HepG2 (cell line): ENCODE data around the gene ORC4. TPM values are rescaled to one million over a fixed set of nuclear protein-coding genes. Genes with fewer than 3 reads are reported as not detected.

ENCODE experiments used
- ARNT2 ChIP-seq: sonication (generic); formaldehyde crosslinking; IDR thresholded peaks from 2 replicates; pipeline ENCODE4 v1.8.0; 2022; ENCODE audit warnings: mild to moderate bottlenecking, low read depth, missing genetic modification reagents, moderate library complexity
- CENPT ChIP-seq: sonication (generic); formaldehyde crosslinking; IDR thresholded peaks from 2 replicates; pipeline ENCODE4 v1.8.0; 2022; ENCODE audit warnings: low read depth, mild to moderate bottlenecking, moderate library complexity, missing genetic modification reagents
- GPN1 ChIP-seq: sonication (generic); formaldehyde crosslinking; IDR thresholded peaks from 2 replicates; pipeline ENCODE4 v1.5.1; 2020; ENCODE audit warnings: missing genetic modification reagents, borderline replicate concordance
- RBM39 ChIP-seq: fragments of 200-400 bp; formaldehyde crosslinking; IDR thresholded peaks from one replicate; pipeline ENCODE4 v1.6.1; 2018; ENCODE audit warnings: antibody characterized with exemption, mild to moderate bottlenecking, low read depth, low read length; ENCODE audit not compliant: poor library complexity, severe bottlenecking
- RFXAP ChIP-seq: sonication (generic); formaldehyde crosslinking; IDR thresholded peaks from 2 replicates; pipeline ENCODE4 v1.4.0; 2020; ENCODE audit warnings: missing genetic modification reagents, borderline replicate concordance
- RNF2 ChIP-seq: fragments of 450-650 bp; conservative IDR thresholded peaks from 2 replicates; pipeline ENCODE4 v1.6.1; 2016; ENCODE audit warnings: low read depth
- SATB2 ChIP-seq: sonication (generic); formaldehyde crosslinking; IDR thresholded peaks from 2 replicates; pipeline ENCODE4 v1.5.0; 2020; ENCODE audit warnings: missing genetic modification reagents
- TEAD3 ChIP-seq: optimal IDR thresholded peaks from 2 replicates; pipeline ENCODE3; 2016; ENCODE audit warnings: borderline replicate concordance
- ZBTB42 ChIP-seq: sonication (generic); formaldehyde crosslinking; IDR thresholded peaks from 2 replicates; pipeline ENCODE4 v1.5.0; 2020; ENCODE audit warnings: mild to moderate bottlenecking, missing genetic modification reagents
- ZNF101 ChIP-seq: sonication (generic); formaldehyde crosslinking; IDR thresholded peaks from 2 replicates; pipeline ENCODE4 v1.4.0; 2020; ENCODE audit warnings: mild to moderate bottlenecking, low read depth, missing genetic modification reagents, borderline replicate concordance
- ZNF224 ChIP-seq: sonication (generic); formaldehyde crosslinking; IDR thresholded peaks from 2 replicates; pipeline ENCODE4 v1.5.0; 2020; ENCODE audit warnings: mild to moderate bottlenecking, missing genetic modification reagents
- ZNF44 ChIP-seq: sonication (generic); formaldehyde crosslinking; IDR thresholded peaks from 2 replicates; pipeline ENCODE4 v1.5.1; 2020; ENCODE audit warnings: mild to moderate bottlenecking, missing genetic modification reagents
- ZSCAN9 ChIP-seq: IDR thresholded peaks from 2 replicates; pipeline ENCODE4 v1.6.1; 2016; ENCODE audit warnings: borderline replicate concordance
- polyA plus RNA-seq, 8 experiments: library from polyadenylated mRNA; depleted of rRNA in 3 of 8; stranded (reverse) in 7 of 8; unstranded in 1 of 8; fragments of >200 nt; fragmentation: Illumina TruSeq in 4 of 8; extraction: Trizol in 4 of 8; gene quantifications; 2 replicates each; pipeline versions ENCODE4 v1.2.1 to v1.2.3, GENCODE V29; 2011 to 2016; ENCODE audit warnings: low read depth in 4 of 8, missing spikeins in 1 of 8, mixed read lengths in 1 of 8; ENCODE audit not compliant: insufficient read depth in 1 of 8
- total RNA-seq, 5 experiments: library from RNA; depleted of rRNA; stranded (reverse); fragments of >200 nt; fragmentation: Illumina TruSeq; extraction: Trizol; gene quantifications; 2 replicates each; pipeline ENCODE4 v1.2.3, GENCODE V29; 2016; ENCODE audit warnings: low read depth in 1 of 5
- TF ChIP-seq, protein P1 (sequence below): sonication (generic); formaldehyde crosslinking; IDR thresholded peaks from 2 replicates; pipeline ENCODE4 v1.5.1; 2020; ENCODE audit warnings: mild to moderate bottlenecking, missing genetic modification reagents, borderline replicate concordance
- TF ChIP-seq, protein P2 (sequence below): IDR thresholded peaks from 2 replicates; pipeline ENCODE4 v1.6.1; 2016; ENCODE audit warnings: low read depth, borderline replicate concordance
- TF ChIP-seq, protein P3 (sequence below): sonication (generic); formaldehyde crosslinking; IDR thresholded peaks from 2 replicates; pipeline ENCODE4 v1.4.0; 2020; ENCODE audit warnings: mild to moderate bottlenecking, missing genetic modification reagents
- TF ChIP-seq, protein P4 (sequence below): sonication (generic); formaldehyde crosslinking; IDR thresholded peaks from 2 replicates; pipeline ENCODE4 v1.8.1; 2023; ENCODE audit warnings: mild to moderate bottlenecking, inconsistent platforms, moderate library complexity, missing genetic modification reagents, borderline replicate concordance
- TF ChIP-seq, protein P5 (sequence below): sonication (generic); formaldehyde crosslinking; IDR thresholded peaks from 2 replicates; pipeline ENCODE4 v1.4.0; 2020; ENCODE audit warnings: mild to moderate bottlenecking, missing genetic modification reagents

Gene ORC4
- total and polyA plus RNA-seq, 2 of the 13 experiments (the other 11 are each of a cell fraction or from before 2014, with no cell fraction given) = 28.6 to 84.8 TPM

DNA sequence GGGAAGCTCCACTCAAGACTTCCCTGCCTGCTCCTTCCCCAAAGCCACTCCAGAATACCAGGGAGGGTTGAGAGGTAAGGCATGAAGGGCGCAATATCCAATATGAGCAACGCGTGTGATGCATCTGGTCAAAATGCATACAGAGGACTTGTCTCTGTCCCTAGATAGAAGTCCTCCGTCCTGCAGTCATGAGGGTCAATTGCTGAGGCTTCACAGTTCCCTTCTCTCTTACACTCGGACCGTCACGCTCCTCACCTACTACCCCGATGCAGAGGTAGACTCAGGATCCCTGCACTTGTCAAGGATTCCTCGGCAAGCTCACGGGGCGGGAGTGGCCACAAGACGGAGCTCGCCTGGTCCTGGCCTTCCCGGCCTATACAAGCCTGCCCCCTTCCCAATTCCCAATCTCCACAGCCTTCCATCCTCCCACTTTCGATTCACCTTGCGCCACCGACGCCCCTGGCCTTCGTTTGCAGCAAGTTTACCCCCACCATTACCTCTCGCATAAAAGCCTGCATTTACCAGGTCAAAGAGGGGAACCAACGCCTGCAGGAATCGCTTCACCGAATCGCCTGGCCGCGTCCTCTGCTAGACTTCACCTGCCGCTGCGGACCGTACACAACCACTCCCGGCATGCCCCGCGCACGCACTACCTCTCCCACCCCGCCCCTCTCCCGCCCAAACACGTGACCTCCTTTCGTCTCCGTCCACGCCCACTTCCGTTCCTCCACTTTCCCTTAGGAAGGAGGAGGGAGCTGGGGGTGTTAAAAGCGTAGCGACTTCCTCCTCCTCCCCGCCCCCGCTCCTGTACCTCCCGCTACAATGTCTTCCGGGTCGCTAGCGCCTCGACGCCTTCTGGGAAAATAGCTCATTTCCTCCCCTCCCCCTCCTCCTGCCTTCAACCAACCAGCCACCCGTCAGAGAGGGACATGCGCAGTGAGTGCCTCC is at the start of gene ORC4 (continued):
- TF ChIP-seq, protein P1, sequence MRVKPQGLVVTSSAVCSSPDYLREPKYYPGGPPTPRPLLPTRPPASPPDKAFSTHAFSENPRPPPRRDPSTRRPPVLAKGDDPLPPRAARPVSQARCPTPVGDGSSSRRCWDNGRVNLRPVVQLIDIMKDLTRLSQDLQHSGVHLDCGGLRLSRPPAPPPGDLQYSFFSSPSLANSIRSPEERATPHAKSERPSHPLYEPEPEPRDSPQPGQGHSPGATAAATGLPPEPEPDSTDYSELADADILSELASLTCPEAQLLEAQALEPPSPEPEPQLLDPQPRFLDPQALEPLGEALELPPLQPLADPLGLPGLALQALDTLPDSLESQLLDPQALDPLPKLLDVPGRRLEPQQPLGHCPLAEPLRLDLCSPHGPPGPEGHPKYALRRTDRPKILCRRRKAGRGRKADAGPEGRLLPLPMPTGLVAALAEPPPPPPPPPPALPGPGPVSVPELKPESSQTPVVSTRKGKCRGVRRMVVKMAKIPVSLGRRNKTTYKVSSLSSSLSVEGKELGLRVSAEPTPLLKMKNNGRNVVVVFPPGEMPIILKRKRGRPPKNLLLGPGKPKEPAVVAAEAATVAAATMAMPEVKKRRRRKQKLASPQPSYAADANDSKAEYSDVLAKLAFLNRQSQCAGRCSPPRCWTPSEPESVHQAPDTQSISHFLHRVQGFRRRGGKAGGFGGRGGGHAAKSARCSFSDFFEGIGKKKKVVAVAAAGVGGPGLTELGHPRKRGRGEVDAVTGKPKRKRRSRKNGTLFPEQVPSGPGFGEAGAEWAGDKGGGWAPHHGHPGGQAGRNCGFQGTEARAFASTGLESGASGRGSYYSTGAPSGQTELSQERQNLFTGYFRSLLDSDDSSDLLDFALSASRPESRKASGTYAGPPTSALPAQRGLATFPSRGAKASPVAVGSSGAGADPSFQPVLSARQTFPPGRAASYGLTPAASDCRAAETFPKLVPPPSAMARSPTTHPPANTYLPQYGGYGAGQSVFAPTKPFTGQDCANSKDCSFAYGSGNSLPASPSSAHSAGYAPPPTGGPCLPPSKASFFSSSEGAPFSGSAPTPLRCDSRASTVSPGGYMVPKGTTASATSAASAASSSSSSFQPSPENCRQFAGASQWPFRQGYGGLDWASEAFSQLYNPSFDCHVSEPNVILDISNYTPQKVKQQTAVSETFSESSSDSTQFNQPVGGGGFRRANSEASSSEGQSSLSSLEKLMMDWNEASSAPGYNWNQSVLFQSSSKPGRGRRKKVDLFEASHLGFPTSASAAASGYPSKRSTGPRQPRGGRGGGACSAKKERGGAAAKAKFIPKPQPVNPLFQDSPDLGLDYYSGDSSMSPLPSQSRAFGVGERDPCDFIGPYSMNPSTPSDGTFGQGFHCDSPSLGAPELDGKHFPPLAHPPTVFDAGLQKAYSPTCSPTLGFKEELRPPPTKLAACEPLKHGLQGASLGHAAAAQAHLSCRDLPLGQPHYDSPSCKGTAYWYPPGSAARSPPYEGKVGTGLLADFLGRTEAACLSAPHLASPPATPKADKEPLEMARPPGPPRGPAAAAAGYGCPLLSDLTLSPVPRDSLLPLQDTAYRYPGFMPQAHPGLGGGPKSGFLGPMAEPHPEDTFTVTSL (CRISPR knock-in tag) = peak; percentile 84; the same call in 1 of the 2 replicates
- peak; percentile 91 for TF ChIP-seq RFXAP (CRISPR knock-in tag)
- TF ChIP-seq RBM39 = no peak
- TF ChIP-seq SATB2 (CRISPR knock-in tag) = no peak
- TF ChIP-seq ZSCAN9 (CRISPR knock-in tag) = peak; percentile 81
- peak; percentile 97 for TF ChIP-seq ZNF224
- 0 out of 2 replicates have a peak, but pooled peaks have one; percentile 72 for TF ChIP-seq ARNT2 (CRISPR knock-in tag)
- no peak for TF ChIP-seq GPN1 (CRISPR knock-in tag)
- peak; percentile 86; the same call in 1 of the 2 replicates for TF ChIP-seq CENPT
- 0 out of 2 replicates have a peak, but pooled peaks have one; percentile 64 for TF ChIP-seq ZNF101
- TF ChIP-seq, protein P2, sequence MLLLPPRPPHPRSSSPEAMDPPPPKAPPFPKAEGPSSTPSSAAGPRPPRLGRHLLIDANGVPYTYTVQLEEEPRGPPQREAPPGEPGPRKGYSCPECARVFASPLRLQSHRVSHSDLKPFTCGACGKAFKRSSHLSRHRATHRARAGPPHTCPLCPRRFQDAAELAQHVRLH (CRISPR knock-in tag) = peak; percentile 97
- TF ChIP-seq, protein P3, sequence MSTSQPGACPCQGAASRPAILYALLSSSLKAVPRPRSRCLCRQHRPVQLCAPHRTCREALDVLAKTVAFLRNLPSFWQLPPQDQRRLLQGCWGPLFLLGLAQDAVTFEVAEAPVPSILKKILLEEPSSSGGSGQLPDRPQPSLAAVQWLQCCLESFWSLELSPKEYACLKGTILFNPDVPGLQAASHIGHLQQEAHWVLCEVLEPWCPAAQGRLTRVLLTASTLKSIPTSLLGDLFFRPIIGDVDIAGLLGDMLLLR = peak; percentile 92
- no peak for TF ChIP-seq ZNF44 (CRISPR knock-in tag)
- TF ChIP-seq, protein P4, sequence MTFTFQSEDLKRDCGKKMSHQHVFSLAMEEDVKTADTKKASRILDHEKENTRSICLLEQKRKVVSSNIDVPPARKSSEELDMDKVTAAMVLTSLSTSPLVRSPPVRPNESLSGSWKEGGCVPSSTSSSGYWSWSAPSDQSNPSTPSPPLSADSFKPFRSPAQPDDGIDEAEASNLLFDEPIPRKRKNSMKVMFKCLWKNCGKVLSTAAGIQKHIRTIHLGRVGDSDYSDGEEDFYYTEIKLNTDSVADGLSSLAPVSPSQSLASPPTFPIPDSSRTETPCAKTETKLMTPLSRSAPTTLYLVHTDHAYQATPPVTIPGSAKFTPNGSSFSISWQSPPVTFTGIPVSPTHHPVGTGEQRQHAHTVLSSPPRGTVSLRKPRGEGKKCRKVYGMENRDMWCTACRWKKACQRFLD = peak; percentile 94
- no peak; the same call in 1 of the 2 replicates for TF ChIP-seq ZBTB42 (CRISPR knock-in tag)
- TF ChIP-seq, protein P5, sequence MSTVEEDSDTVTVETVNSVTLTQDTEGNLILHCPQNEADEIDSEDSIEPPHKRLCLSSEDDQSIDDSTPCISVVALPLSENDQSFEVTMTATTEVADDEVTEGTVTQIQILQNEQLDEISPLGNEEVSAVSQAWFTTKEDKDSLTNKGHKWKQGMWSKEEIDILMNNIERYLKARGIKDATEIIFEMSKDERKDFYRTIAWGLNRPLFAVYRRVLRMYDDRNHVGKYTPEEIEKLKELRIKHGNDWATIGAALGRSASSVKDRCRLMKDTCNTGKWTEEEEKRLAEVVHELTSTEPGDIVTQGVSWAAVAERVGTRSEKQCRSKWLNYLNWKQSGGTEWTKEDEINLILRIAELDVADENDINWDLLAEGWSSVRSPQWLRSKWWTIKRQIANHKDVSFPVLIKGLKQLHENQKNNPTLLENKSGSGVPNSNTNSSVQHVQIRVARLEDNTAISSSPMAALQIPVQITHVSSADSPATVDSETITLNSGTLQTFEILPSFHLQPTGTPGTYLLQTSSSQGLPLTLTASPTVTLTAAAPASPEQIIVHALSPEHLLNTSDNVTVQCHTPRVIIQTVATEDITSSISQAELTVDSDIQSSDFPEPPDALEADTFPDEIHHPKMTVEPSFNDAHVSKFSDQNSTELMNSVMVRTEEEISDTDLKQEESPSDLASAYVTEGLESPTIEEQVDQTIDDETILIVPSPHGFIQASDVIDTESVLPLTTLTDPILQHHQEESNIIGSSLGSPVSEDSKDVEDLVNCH (CRISPR knock-in tag) = peak; percentile 92
- 0 out of 2 replicates have a peak, but pooled peaks have one; percentile 78 for TF ChIP-seq RNF2
- peak; percentile 33 for TF ChIP-seq TEAD3 (CRISPR knock-in tag)
